ENCODE results near the gene CIC. TPM values are rescaled to one million over a fixed set of nuclear protein-coding genes. Genes with fewer than 3 reads are reported as not detected.

CIC gene
- total RNA-seq, 1 experiment from 2014 or later, result 75.5 TPM

DNA sequence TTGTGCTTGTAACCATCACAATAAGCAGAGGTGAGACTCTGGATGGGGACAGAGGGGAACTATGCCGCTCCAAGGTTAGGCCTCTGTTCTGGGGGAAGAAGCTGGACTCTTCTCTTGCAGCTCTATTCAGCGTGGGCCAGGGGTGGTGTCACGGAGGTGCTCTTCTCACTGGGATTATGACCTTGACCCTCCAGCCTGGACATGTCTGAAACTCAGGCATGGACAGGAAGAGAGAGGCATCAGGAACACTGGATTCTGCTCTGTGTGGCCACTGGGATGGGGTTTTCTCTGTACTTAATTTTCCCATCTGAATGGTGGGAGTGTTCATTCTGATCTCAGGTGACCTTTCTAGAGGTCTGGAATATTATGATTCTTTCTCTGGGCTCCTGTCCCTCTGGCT, 64.0 kb downstream of the CIC start:
- CTCF ChIA-PET, result no interaction called here
- no peak for DNase-seq
- no peaks in the 10 kb centered on the region for H3K27me3 Mint-ChIP-seq (ENCODE audit: unreplicated experiment)
- TF ChIP-seq, protein P1, sequence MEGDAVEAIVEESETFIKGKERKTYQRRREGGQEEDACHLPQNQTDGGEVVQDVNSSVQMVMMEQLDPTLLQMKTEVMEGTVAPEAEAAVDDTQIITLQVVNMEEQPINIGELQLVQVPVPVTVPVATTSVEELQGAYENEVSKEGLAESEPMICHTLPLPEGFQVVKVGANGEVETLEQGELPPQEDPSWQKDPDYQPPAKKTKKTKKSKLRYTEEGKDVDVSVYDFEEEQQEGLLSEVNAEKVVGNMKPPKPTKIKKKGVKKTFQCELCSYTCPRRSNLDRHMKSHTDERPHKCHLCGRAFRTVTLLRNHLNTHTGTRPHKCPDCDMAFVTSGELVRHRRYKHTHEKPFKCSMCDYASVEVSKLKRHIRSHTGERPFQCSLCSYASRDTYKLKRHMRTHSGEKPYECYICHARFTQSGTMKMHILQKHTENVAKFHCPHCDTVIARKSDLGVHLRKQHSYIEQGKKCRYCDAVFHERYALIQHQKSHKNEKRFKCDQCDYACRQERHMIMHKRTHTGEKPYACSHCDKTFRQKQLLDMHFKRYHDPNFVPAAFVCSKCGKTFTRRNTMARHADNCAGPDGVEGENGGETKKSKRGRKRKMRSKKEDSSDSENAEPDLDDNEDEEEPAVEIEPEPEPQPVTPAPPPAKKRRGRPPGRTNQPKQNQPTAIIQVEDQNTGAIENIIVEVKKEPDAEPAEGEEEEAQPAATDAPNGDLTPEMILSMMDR (IDR thresholded peaks at IDR 0.05; ENCODE audit: unreplicated experiment), result no peak
- no peaks in the 10 kb centered on the region for H3K9me3 Mint-ChIP-seq (ENCODE audit: low read depth, unreplicated experiment)
- peaks cover 7% of the 10 kb centered on the region for H3K4me1 Mint-ChIP-seq (ENCODE audit: low read depth, unreplicated experiment)
- intact Hi-C loops (cut with micrococcal nuclease; ENCODE audit: unreplicated experiment), result no loop called here
- no TSS peak for BruUV-seq (replicated peaks)
- no peak overlapping the region for H3K27ac Mint-ChIP-seq (ENCODE audit: unreplicated experiment)
- H3K36me3 Mint-ChIP-seq (ENCODE audit: insufficient read depth, unreplicated experiment), result no peaks in the 10 kb centered on the region
- H3K4me3 Mint-ChIP-seq (ENCODE audit: low read depth, unreplicated experiment), result no peak overlapping the region

DNA sequence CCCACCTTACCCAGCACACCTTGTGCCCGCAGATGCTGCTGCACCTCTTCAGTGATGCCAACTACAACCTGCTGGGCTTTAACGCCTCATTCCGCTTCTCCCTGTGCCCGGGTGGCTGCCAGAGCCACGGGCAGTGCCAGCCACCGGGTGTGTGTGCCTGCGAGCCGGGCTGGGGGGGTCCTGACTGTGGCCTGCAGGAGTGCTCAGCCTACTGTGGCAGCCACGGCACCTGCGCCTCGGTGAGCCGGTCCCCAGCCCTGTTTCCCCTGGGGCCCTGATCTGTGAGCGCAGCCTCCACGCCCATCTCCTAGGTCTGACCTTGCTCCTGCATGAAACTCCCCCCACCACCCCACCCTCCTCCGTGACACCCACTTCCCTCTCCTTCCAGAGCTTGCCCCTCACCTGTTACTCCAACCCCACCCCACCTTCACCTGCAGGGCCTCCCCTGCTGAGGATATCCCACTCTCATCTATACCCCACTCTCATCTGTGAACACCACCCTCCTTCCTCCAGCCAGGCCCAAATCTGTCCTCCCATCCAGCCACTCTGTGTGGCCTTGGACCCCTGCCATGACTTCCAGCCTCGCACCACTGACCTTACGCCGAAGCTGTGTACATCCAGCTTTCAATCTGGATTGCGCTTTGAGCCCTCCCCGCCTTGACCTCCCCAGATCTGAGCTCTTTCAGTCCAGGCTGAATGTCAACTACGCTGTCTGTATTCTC, 65.1 kb downstream of the CIC start:
- DNase-seq, result no peak
- no peak overlapping the region for H3K27ac Mint-ChIP-seq (ENCODE audit: unreplicated experiment)
- H3K4me3 Mint-ChIP-seq (ENCODE audit: low read depth, unreplicated experiment), result no peak overlapping the region
- H3K9me3 Mint-ChIP-seq (ENCODE audit: low read depth, unreplicated experiment), result no peaks in the 10 kb centered on the region
- H3K4me1 Mint-ChIP-seq (ENCODE audit: low read depth, unreplicated experiment), result no peaks in the 10 kb centered on the region
- no peaks in the 10 kb centered on the region for H3K36me3 Mint-ChIP-seq (ENCODE audit: insufficient read depth, unreplicated experiment)
- TF ChIP-seq, protein P1 (IDR thresholded peaks at IDR 0.05; ENCODE audit: unreplicated experiment), result no peak
- CTCF ChIA-PET, result no interaction called here
- intact Hi-C loops (cut with micrococcal nuclease; ENCODE audit: unreplicated experiment), result no loop called here
- no TSS peak for BruUV-seq (replicated peaks)
- H3K27me3 Mint-ChIP-seq (ENCODE audit: unreplicated experiment), result no peaks in the 10 kb centered on the region

DNA sequence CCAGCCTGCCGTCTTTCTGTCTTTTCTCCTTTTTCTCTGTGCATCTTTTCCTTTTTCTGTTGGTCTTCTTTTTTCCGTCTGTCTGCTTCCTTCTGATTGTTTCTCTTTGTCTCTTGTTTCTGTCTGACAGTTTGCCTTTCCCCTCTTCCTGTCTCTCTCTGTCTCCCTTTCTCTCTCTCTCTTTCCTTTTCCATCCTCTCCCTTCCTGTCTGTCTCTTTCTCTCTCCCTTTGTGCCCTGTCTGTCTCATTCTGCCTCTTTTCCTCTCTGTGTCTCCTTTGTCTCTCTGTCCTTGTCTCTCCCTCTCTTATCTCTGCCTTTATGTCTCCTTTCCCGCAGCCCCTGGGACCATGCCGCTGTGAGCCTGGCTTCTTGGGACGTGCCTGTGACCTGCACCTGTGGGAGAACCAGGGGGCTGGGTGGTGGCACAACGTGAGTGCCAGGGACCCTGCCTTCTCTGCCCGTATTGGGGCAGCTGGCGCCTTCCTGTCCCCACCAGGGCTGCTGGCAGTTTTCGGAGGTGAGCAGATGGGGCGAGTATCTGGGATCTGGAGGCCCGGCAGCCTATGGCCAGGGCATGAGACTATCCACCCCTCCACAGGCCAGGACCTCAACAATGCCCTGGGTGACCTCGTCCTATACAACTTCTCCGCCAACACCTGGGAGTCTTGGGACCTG, 65.8 kb downstream of the CIC start:
- no peaks in the 10 kb centered on the region for H3K4me1 Mint-ChIP-seq (ENCODE audit: low read depth, unreplicated experiment)

DNA sequence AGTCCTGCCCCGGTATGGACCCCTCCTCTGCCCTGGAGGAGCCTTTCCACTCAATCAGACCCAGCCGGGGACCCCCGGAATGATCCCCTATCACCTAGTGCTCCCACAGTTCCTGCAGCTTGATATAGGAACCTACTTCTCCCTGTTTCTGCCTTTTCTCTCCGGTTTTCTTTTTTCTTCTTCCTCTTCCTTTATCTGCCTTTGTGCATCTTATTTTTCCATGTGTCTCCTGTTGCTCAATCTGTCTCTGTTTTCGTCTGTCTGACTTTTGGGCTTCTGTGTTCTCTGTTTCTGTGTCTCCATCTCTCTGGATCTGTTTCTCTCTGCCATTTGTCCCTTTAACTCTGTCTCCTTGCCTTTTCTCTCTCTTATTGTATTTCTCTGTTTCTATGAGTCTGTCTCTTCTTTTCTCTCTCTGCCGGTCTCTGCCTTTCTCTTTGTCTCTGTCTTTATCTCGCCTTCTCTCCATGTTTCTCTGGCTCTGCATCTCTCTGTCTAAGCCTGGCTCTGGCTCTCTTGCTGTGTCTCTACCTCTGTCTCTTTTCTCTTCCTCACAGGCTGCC, 66.4 kb downstream of the CIC start:
- BruUV-seq (replicated peaks), result no TSS peak
- Mint-ChIP-seq H3K4me3 (ENCODE audit: low read depth, unreplicated experiment) (no peak overlapping the region), H3K36me3 (ENCODE audit: insufficient read depth, unreplicated experiment) (no peaks in the 10 kb centered on the region), H3K9me3 (ENCODE audit: low read depth, unreplicated experiment) (no peaks in the 10 kb centered on the region), H3K4me1 (ENCODE audit: low read depth, unreplicated experiment) (no peaks in the 10 kb centered on the region), H3K27me3 (ENCODE audit: unreplicated experiment) (no peaks in the 10 kb centered on the region), H3K27ac (ENCODE audit: unreplicated experiment) (no peak overlapping the region)
- intact Hi-C loops (cut with micrococcal nuclease; ENCODE audit: unreplicated experiment), result no loop called here
- TF ChIP-seq, protein P1 (IDR thresholded peaks at IDR 0.05; ENCODE audit: unreplicated experiment), result no peak
- CTCF ChIA-PET, result no interaction called here
- no peak for DNase-seq

More for the DNA sequence above, 65.8 kb downstream of the CIC start:
- Mint-ChIP-seq H3K27me3 (ENCODE audit: unreplicated experiment) (no peaks in the 10 kb centered on the region), H3K36me3 (ENCODE audit: insufficient read depth, unreplicated experiment) (no peaks in the 10 kb centered on the region), H3K27ac (ENCODE audit: unreplicated experiment) (no peak overlapping the region), H3K4me3 (ENCODE audit: low read depth, unreplicated experiment) (no peak overlapping the region), H3K9me3 (ENCODE audit: low read depth, unreplicated experiment) (no peaks in the 10 kb centered on the region)
- TF ChIP-seq, protein P1 (IDR thresholded peaks at IDR 0.05; ENCODE audit: unreplicated experiment), result no peak
- intact Hi-C loops (cut with micrococcal nuclease; ENCODE audit: unreplicated experiment), result no loop called here
- CTCF ChIA-PET, result no interaction called here
- BruUV-seq (replicated peaks), result no TSS peak
- no peak for DNase-seq

Data from Calu3 (cell line).